Endothelial cell of umbilical vein (primary cell): ENCODE results near the gene RASGRP1. TPM values are rescaled to one million over a fixed set of nuclear protein-coding genes. Genes with fewer than 3 reads are reported as not detected.

Source experiments
- BruUV-seq: library from RNA; stranded (reverse); fragments of 400-500 nt; replicated peaks from 2 replicates; lab custom pipeline; 2021; lab: Mats Ljungman, UMichigan
- CTCF ChIA-PET: fragments of 300-600, 350-600 bp; sonication (Branson Sonifier 250); formaldehyde crosslinking; loops from one replicate; lab custom pipeline; 2021; ENCODE audit warnings: antibody characterized with exemption, inconsistent platforms; lab: Charles Lee
- POLR2A ChIA-PET: fragments of 300-600, 350-600 bp; sonication (Branson Sonifier 250); formaldehyde crosslinking; loops from one replicate; lab custom pipeline; 2021; ENCODE audit warnings: antibody characterized with exemption, inconsistent platforms; lab: Charles Lee
- DNase-seq: peaks from one replicate; pipeline ENCODE4 v3.0.0-alpha.2; 2011; ENCODE audit warnings: low read depth, low spot score
- FAIRE-seq: peaks from 2 replicates; lab custom pipeline; 2011; peaks lifted over from hg19 to GRCh38; lab: Jason Lieb, UNC
- H2AFZ ChIP-seq: 2 replicates; pipeline ENCODE4 v1.6.0; 2012; ENCODE audit warnings: low read depth, low read length, control low read depth, inconsistent platforms
- H3K27ac ChIP-seq: 2 replicates; pipeline ENCODE4 v1.5.1; 2011; ENCODE audit warnings: low read depth, mild to moderate bottlenecking, control low read depth, low read length, moderate library complexity; ENCODE audit not compliant: insufficient read depth
- H3K27me3 ChIP-seq, 2 experiments: 2 replicates each; pipeline versions ENCODE4 v1.6.0 to v1.6.1; 2011; ENCODE audit warnings: low read length in 2 of 2, mixed read lengths in 1 of 2; ENCODE audit not compliant: control insufficient read depth in 2 of 2, insufficient read depth in 2 of 2
- H3K36me3 ChIP-seq, 2 experiments: 2 replicates in 1 of 2; 3 replicates in 1 of 2; pipeline ENCODE4 v1.5.1; 2011; ENCODE audit warnings: low read length in 2 of 2, mild to moderate bottlenecking in 1 of 2, moderate library complexity in 1 of 2; ENCODE audit not compliant: control insufficient read depth in 2 of 2, insufficient read depth in 2 of 2; ENCODE audit errors: extremely low read depth in 1 of 2
- H3K4me1 ChIP-seq: 3 replicates; pipeline ENCODE4 v1.5.1; 2011; ENCODE audit warnings: mild to moderate bottlenecking, low read length; ENCODE audit not compliant: control insufficient read depth, insufficient read depth; ENCODE audit errors: extremely low read depth
- H3K4me2 ChIP-seq: 2 replicates; pipeline ENCODE4 v1.6.1; 2011; ENCODE audit warnings: low read length, control low read depth, mixed read lengths; ENCODE audit not compliant: insufficient read depth
- H3K4me3 ChIP-seq, 3 experiments: fragments of 200-600 bp in 1 of 3; sonication (generic), shearing (Covaris generic) in 1 of 3; replicated peaks in 1 of 3; 2 replicates each; pipeline ENCODE4 v1.5.1; 2011 to 2016; ENCODE audit warnings: control low read depth in 3 of 3, low read length in 3 of 3, mild to moderate bottlenecking in 2 of 3, inconsistent platforms in 1 of 3, low read depth in 1 of 3, moderate library complexity in 1 of 3; ENCODE audit not compliant: insufficient read depth in 1 of 3
- H3K79me2 ChIP-seq: 2 replicates; pipeline ENCODE4 v1.6.0; 2012; ENCODE audit warnings: low read length, inconsistent platforms; ENCODE audit not compliant: control insufficient read depth, insufficient read depth
- H3K9ac ChIP-seq: replicated peaks from 2 replicates; pipeline ENCODE3; 2011; ENCODE audit warnings: low read length, control low read depth; ENCODE audit not compliant: insufficient read depth; ENCODE audit errors: extremely low read depth
- H3K9me1 ChIP-seq: replicated peaks from 3 replicates; pipeline ENCODE4 v1.6.0; 2011; ENCODE audit warnings: mild to moderate bottlenecking, low read length; ENCODE audit not compliant: control insufficient read depth, insufficient read depth; ENCODE audit errors: extremely low read depth
- H3K9me3 ChIP-seq: replicated peaks from 2 replicates; pipeline ENCODE4 v1.5.1; 2012; ENCODE audit warnings: low read length, inconsistent platforms; ENCODE audit not compliant: control insufficient read depth, insufficient read depth
- H4K20me1 ChIP-seq: replicated peaks from 2 replicates; pipeline ENCODE3; 2011; ENCODE audit warnings: mild to moderate bottlenecking, low read length; ENCODE audit not compliant: control insufficient read depth, insufficient read depth; ENCODE audit errors: extremely low read depth
- FOS ChIP-seq: IDR thresholded peaks from 2 replicates; pipeline ENCODE4 v1.6.1; 2011; ENCODE audit warnings: mild to moderate bottlenecking, low read length, moderate library complexity, borderline replicate concordance; ENCODE audit not compliant: insufficient read depth
- GATA2 ChIP-seq: IDR thresholded peaks from 2 replicates; pipeline ENCODE4 v1.7.0; 2011; ENCODE audit warnings: low read depth, mild to moderate bottlenecking, moderate library complexity, mixed read lengths, low read length; ENCODE audit not compliant: insufficient read length, insufficient read depth
- JUN ChIP-seq: IDR thresholded peaks from 2 replicates; pipeline ENCODE4 v1.6.1; 2011; ENCODE audit warnings: borderline replicate concordance, low read depth; ENCODE audit not compliant: insufficient read length, insufficient read depth
- MYC ChIP-seq: IDR thresholded peaks from one replicate; pipeline ENCODE4 v1.6.1; 2011; ENCODE audit warnings: mild to moderate bottlenecking, low read depth, low read length
- POLR2A ChIP-seq: IDR thresholded peaks from 2 replicates; pipeline ENCODE4 v1.6.1; 2012; ENCODE audit warnings: low read depth, mild to moderate bottlenecking, control low read depth, low read length
- POLR2AphosphoS5 ChIP-seq: IDR thresholded peaks from 2 replicates; pipeline ENCODE4 v1.6.1; 2012; ENCODE audit warnings: low read depth, mild to moderate bottlenecking, control low read depth, low read length, moderate library complexity; ENCODE audit not compliant: insufficient read depth
- dilution Hi-C: fragments of 300-500 bp; cut with MboI; formaldehyde crosslinking; loops from one replicate; pipeline ENCODE4 v1.15.0; 2019; ENCODE audit warnings: low sequenced_read_pairs; ENCODE audit not compliant: extremely low pct_ligation_motif_present
- intact Hi-C: fragments of 100-400 bp; cut with micrococcal nuclease; formaldehyde crosslinking; loops from one replicate; pipeline ENCODE4 v1.10.0; 2022
- polyA plus RNA-seq, 4 experiments: library from polyadenylated mRNA; depleted of rRNA in 3 of 4; stranded (reverse) in 3 of 4; unstranded in 1 of 4; fragments of >200 nt; gene quantifications; 2 replicates each; pipeline versions ENCODE4 v1.2.1 to v1.2.3, GENCODE V29; 2011 to 2012; ENCODE audit warnings: missing spikeins in 1 of 4
- total RNA-seq: library from RNA; stranded (reverse); gene quantifications from 2 replicates; pipeline ENCODE4 v1.2.3, GENCODE V29; 2021
- TF ChIP-seq, protein P1 (sequence below): IDR thresholded peaks from 2 replicates; pipeline ENCODE4 v1.6.1; 2011; ENCODE audit not compliant: insufficient read depth, insufficient read length
- TF ChIP-seq, protein P2 (sequence below), 2 donors: IDR thresholded peaks; 1 replicate in 1 of 2; 2 replicates in 1 of 2; pipeline ENCODE4 v1.5.1; 2011; ENCODE audit warnings: low read length in 2 of 2, mild to moderate bottlenecking in 2 of 2, moderate library complexity in 2 of 2, control low read depth in 1 of 2, inconsistent platforms in 1 of 2, low read depth in 1 of 2; ENCODE audit not compliant: insufficient read depth in 1 of 2; ENCODE audit errors: extremely low read depth in 1 of 2

Gene RASGRP1
- total and polyA plus RNA-seq, 2 donors (not counting 3 experiments of a cell fraction or from before 2014, with no cell fraction given) = 0.15 to 0.38 TPM

DNA sequence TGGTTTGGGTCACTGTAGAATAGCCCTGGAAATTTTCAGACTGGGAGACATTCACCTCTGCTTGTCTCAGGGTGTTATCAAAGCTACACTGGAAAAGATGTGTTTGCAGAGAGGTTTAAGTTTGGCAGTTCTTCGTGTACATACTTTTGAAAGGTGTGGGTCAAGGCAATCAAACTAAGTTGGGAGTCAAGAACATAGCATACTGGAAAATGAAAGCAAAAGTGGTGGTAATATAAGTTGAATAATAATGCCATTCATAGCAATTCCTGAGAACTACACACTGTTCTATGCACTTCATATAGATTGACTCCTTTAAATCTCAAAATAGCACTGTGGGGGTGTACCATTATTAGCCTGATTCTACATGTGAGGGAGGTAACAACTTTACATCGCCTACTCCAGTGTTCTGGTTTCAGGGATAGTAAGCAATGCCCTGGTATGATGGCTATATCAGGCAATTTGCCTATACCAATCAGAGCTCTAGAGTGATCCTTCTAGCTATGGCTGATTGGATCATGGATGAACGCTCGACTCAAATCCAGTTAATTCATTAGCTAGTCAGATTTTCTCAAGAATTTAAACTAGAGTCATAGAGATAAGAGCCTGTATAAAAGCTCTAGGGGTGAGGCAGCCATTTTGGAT lies 44.6 kb upstream of the RASGRP1 start:
- H3K36me3 ChIP-seq = no peaks in the 10 kb centered on the region
- H2AFZ ChIP-seq = no peak overlapping the region
- no peaks in the 10 kb centered on the region for H3K9me3 ChIP-seq
- DNase-seq = no peak
- dilution Hi-C loops = no loop called here
- CTCF ChIA-PET = no interaction called here
- BruUV-seq = no TSS peak
- no peak overlapping the region for H3K27ac ChIP-seq
- no peak overlapping the region for H3K4me3 ChIP-seq
- no peak for TF ChIP-seq MYC
- no peak for TF ChIP-seq POLR2AphosphoS5
- TF ChIP-seq GATA2 = no peak
- no peak for TF ChIP-seq JUN
- TF ChIP-seq POLR2A = no peak
- TF ChIP-seq, protein P1, sequence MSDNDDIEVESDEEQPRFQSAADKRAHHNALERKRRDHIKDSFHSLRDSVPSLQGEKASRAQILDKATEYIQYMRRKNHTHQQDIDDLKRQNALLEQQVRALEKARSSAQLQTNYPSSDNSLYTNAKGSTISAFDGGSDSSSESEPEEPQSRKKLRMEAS = no peak
- TF ChIP-seq, protein P2, sequence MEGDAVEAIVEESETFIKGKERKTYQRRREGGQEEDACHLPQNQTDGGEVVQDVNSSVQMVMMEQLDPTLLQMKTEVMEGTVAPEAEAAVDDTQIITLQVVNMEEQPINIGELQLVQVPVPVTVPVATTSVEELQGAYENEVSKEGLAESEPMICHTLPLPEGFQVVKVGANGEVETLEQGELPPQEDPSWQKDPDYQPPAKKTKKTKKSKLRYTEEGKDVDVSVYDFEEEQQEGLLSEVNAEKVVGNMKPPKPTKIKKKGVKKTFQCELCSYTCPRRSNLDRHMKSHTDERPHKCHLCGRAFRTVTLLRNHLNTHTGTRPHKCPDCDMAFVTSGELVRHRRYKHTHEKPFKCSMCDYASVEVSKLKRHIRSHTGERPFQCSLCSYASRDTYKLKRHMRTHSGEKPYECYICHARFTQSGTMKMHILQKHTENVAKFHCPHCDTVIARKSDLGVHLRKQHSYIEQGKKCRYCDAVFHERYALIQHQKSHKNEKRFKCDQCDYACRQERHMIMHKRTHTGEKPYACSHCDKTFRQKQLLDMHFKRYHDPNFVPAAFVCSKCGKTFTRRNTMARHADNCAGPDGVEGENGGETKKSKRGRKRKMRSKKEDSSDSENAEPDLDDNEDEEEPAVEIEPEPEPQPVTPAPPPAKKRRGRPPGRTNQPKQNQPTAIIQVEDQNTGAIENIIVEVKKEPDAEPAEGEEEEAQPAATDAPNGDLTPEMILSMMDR (IDR thresholded peaks at IDR 0.05; ENCODE audit: extremely low read depth in 1 of 2, insufficient read depth in 1 of 2, low read depth in 1 of 2, low read length in 2 of 2) = no peak
- no peak for TF ChIP-seq FOS
- H3K27me3 ChIP-seq = peaks cover 9 to 11% of the 10 kb centered on the region in 2 experiments
- no peak overlapping the region for H3K4me2 ChIP-seq
- POLR2A ChIA-PET = no interaction called here
- intact Hi-C loops = no loop called here
- FAIRE-seq = no peak
- no peaks in the 10 kb centered on the region for H3K4me1 ChIP-seq
- no peaks in the 10 kb centered on the region for H4K20me1 ChIP-seq
- H3K9me1 ChIP-seq = no peaks in the 10 kb centered on the region
- H3K79me2 ChIP-seq = no peaks in the 10 kb centered on the region
- no peak overlapping the region for H3K9ac ChIP-seq
